ENCODE measurements around the gene CDKL5.

The CDKL5 gene

GRCh38 chrX:18701621-18702361, 276.4 kb downstream of the CDKL5 start:
- DNase-seq, result no peak

GRCh38 chrX:18702362-18703195, 277.2 kb downstream of the CDKL5 start:
- no peak for DNase-seq

Data from NCI-H1417 (cell line).